ENCODE results near the gene HIPK3.

DNA sequence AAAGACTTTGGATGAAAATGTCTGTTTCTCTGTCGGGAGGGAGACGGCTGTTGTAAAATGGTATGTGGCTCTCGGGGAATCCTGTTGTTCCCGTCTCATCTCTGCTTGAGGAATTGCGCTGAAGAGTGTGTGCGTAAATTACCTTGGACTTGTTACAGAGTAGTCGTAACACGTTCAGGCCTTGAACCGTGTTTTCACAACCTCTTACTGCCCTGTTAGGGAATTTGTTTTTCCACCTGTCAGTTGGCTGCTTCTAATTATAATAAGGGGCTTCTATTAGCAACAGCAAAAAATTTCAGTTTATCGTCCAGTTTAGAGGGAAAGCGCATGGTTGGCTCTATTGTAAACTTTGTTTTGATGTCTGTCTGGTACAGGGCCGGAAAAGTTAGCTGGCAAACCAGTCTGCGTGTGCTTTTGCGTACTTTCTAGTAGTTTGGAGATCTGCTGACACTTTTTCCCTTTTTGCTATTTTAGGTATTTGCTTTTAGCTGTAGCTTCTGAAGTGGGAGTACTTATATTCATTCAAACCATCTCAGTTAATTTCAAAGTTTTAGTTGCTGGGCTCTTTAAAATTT lies 1.5 kb downstream of the HIPK3 start:
- no peak for TF ChIP-seq POLR2AphosphoS5 (IDR thresholded peaks at IDR 0.05; ENCODE audit: borderline replicate concordance, low read depth, low read length)
- no peak for TF ChIP-seq EZH2 (IDR thresholded peaks at IDR 0.05)
- TF ChIP-seq FOXP2 (optimal IDR thresholded peaks at IDR 0.05; ENCODE audit: control extremely low read depth, extremely low read length, insufficient read depth), result no peak
